ENCODE data around the gene BDKRB1.
"Not testable (repeated sequence)": the region's sequence is repeated elsewhere in the genome, so short reads cannot be mapped to it uniquely, and the experiment has no call there.

Gene BDKRB1

GRCh38 chr14:96243785-96244184 is 12.2 kb upstream of the BDKRB1 start:
- H3K27ac Mint-ChIP-seq, result no peak overlapping the region
- no peak overlapping the region for H3K4me3 Mint-ChIP-seq

GRCh38 chr14:96245074-96245473 is 10.9 kb upstream of the BDKRB1 start:
- H3K4me3 Mint-ChIP-seq; H3K36me3 Mint-ChIP-seq; H3K9me3 Mint-ChIP-seq; H3K27me3 Mint-ChIP-seq; H3K27ac Mint-ChIP-seq; H3K4me1 Mint-ChIP-seq; DNase-seq (ENCODE audit: low spot score in 2 of 2); ATAC-seq (ENCODE audit: low read depth): not testable (repeated sequence)

More at GRCh38 chr14:96243785-96244184, 12.2 kb upstream of the BDKRB1 start:
- Mint-ChIP-seq H3K9me3 (peaks cover 1% of the 10 kb centered on the region), H3K4me1 (no peaks in the 10 kb centered on the region), H3K27me3 (peaks cover 5% of the 10 kb centered on the region), H3K36me3 (no peaks in the 10 kb centered on the region)
- DNase-seq (ENCODE audit: low spot score in 2 of 2) (no peak), ATAC-seq (ENCODE audit: low read depth) (no peak)

- ATAC-seq (ENCODE audit: low read depth) (no peak), DNase-seq (ENCODE audit: low spot score in 2 of 2) (no peak)
- Mint-ChIP-seq H3K27ac (no peak overlapping the region), H3K36me3 (no peaks in the 10 kb centered on the region), H3K9me3 (peaks cover 1% of the 10 kb centered on the region), H3K4me1 (no peaks in the 10 kb centered on the region), H3K4me3 (no peak overlapping the region), H3K27me3 (peaks cover 4% of the 10 kb centered on the region)
Measured at GRCh38 chr14:96245710-96246538, 10.1 kb upstream of the BDKRB1 start.

GRCh38 chr14:96246539-96246847 is 9.5 kb upstream of the BDKRB1 start:
- H3K9me3 Mint-ChIP-seq, result peaks cover 1% of the 10 kb centered on the region
- no peaks in the 10 kb centered on the region for H3K4me1 Mint-ChIP-seq
- no peak overlapping the region for H3K4me3 Mint-ChIP-seq
- DNase-seq (ENCODE audit: low spot score in 2 of 2) (no peak), ATAC-seq (ENCODE audit: low read depth) (no peak)
- H3K27me3 Mint-ChIP-seq, result peaks cover 7% of the 10 kb centered on the region
- no peaks in the 10 kb centered on the region for H3K36me3 Mint-ChIP-seq
- no peak overlapping the region for H3K27ac Mint-ChIP-seq

- Mint-ChIP-seq H3K4me1 (no peaks in the 10 kb centered on the region), H3K27me3 (peaks cover 11% of the 10 kb centered on the region)
Measured at GRCh38 chr14:96247031-96247430, 9.0 kb upstream of the BDKRB1 start.

GRCh38 chr14:96249029-96249428 is 7.0 kb upstream of the BDKRB1 start:
- H3K27ac Mint-ChIP-seq, result no peak overlapping the region
- H3K4me3 Mint-ChIP-seq, result no peak overlapping the region
- no peaks in the 10 kb centered on the region for H3K4me1 Mint-ChIP-seq
- DNase-seq (ENCODE audit: low spot score in 2 of 2), result no peak
- no peak for ATAC-seq (ENCODE audit: low read depth)
- H3K27me3 Mint-ChIP-seq, result peaks cover 19% of the 10 kb centered on the region
- H3K9me3 Mint-ChIP-seq, result no peaks in the 10 kb centered on the region
- H3K36me3 Mint-ChIP-seq, result no peaks in the 10 kb centered on the region

More at GRCh38 chr14:96247031-96247430, 9.0 kb upstream of the BDKRB1 start:
- Mint-ChIP-seq H3K27ac (no peak overlapping the region), H3K36me3 (no peaks in the 10 kb centered on the region), H3K9me3 (peaks cover under 1% of the 10 kb centered on the region), H3K4me3 (no peak overlapping the region)
- DNase-seq (ENCODE audit: low spot score in 2 of 2) (no peak), ATAC-seq (ENCODE audit: low read depth) (no peak)

GRCh38 chr14:96250485-96250884 is 5.5 kb upstream of the BDKRB1 start:
- H3K36me3 Mint-ChIP-seq, result no peaks in the 10 kb centered on the region
- no peak overlapping the region for H3K4me3 Mint-ChIP-seq
- no peaks in the 10 kb centered on the region for H3K9me3 Mint-ChIP-seq

GRCh38 chr14:96251656-96252155 is 4.3 kb upstream of the BDKRB1 start:
- ATAC-seq (ENCODE audit: low read depth) (no peak), DNase-seq (ENCODE audit: low spot score in 2 of 2) (no peak)
- H3K4me3 Mint-ChIP-seq, result no peak overlapping the region
- peaks cover 19% of the 10 kb centered on the region for H3K27me3 Mint-ChIP-seq
- H3K9me3 Mint-ChIP-seq, result no peaks in the 10 kb centered on the region
- H3K36me3 Mint-ChIP-seq, result no peaks in the 10 kb centered on the region
- no peaks in the 10 kb centered on the region for H3K4me1 Mint-ChIP-seq
- no peak overlapping the region for H3K27ac Mint-ChIP-seq

More at GRCh38 chr14:96250485-96250884, 5.5 kb upstream of the BDKRB1 start:
- H3K27ac Mint-ChIP-seq, result no peak overlapping the region
- H3K27me3 Mint-ChIP-seq, result peaks cover 19% of the 10 kb centered on the region
- H3K4me1 Mint-ChIP-seq, result no peaks in the 10 kb centered on the region
- ATAC-seq (ENCODE audit: low read depth) (no peak), DNase-seq (ENCODE audit: low spot score in 2 of 2) (no peak)

- DNase-seq (ENCODE audit: low spot score in 2 of 2), result no peak
- peaks cover 17% of the 10 kb centered on the region for H3K27me3 Mint-ChIP-seq
Measured at GRCh38 chr14:96252323-96252998, 3.5 kb upstream of the BDKRB1 start.

GRCh38 chr14:96252999-96253539 is 2.9 kb upstream of the BDKRB1 start:
- Mint-ChIP-seq H3K36me3 (no peaks in the 10 kb centered on the region), H3K9me3 (no peaks in the 10 kb centered on the region), H3K4me1 (no peaks in the 10 kb centered on the region), H3K27me3 (peaks cover 20% of the 10 kb centered on the region), H3K27ac (no peak overlapping the region), H3K4me3 (no peak overlapping the region)
- no peak for ATAC-seq (ENCODE audit: low read depth)
- no peak for DNase-seq (ENCODE audit: low spot score in 2 of 2)

More at GRCh38 chr14:96252323-96252998, 3.5 kb upstream of the BDKRB1 start:
- no peaks in the 10 kb centered on the region for H3K36me3 Mint-ChIP-seq
- no peaks in the 10 kb centered on the region for H3K9me3 Mint-ChIP-seq
- no peak for ATAC-seq (ENCODE audit: low read depth)
- no peaks in the 10 kb centered on the region for H3K4me1 Mint-ChIP-seq
- H3K27ac Mint-ChIP-seq, result no peak overlapping the region
- no peak overlapping the region for H3K4me3 Mint-ChIP-seq

- no peaks in the 10 kb centered on the region for H3K36me3 Mint-ChIP-seq
- H3K4me1 Mint-ChIP-seq, result no peaks in the 10 kb centered on the region
- ATAC-seq (ENCODE audit: low read depth) (no peak), DNase-seq (ENCODE audit: low spot score in 2 of 2) (no peak)
- no peak overlapping the region for H3K27ac Mint-ChIP-seq
- no peaks in the 10 kb centered on the region for H3K9me3 Mint-ChIP-seq
- H3K4me3 Mint-ChIP-seq, result no peak overlapping the region
- peaks cover 18% of the 10 kb centered on the region for H3K27me3 Mint-ChIP-seq
Measured at GRCh38 chr14:96254687-96255086, 1.3 kb upstream of the BDKRB1 start.

GRCh38 chr14:96256407-96256806 is 397 bp downstream of the BDKRB1 start:
- Mint-ChIP-seq H3K36me3 (no peaks in the 10 kb centered on the region), H3K27ac (no peak overlapping the region), H3K9me3 (no peaks in the 10 kb centered on the region), H3K4me3 (no peak overlapping the region), H3K27me3 (peaks cover 16% of the 10 kb centered on the region), H3K4me1 (no peaks in the 10 kb centered on the region)
- DNase-seq (ENCODE audit: low spot score in 2 of 2) (no peak), ATAC-seq (ENCODE audit: low read depth) (no peak)

GRCh38 chr14:96257056-96257455 is 1.0 kb downstream of the BDKRB1 start:
- H3K27me3 Mint-ChIP-seq, result peaks cover 11% of the 10 kb centered on the region

GRCh38 chr14:96257900-96258299 is 1.9 kb downstream of the BDKRB1 start:
- H3K9me3 Mint-ChIP-seq, result no peaks in the 10 kb centered on the region
- no peaks in the 10 kb centered on the region for H3K36me3 Mint-ChIP-seq
- H3K27me3 Mint-ChIP-seq, result peaks cover 7% of the 10 kb centered on the region

More at GRCh38 chr14:96257056-96257455, 1.0 kb downstream of the BDKRB1 start:
- Mint-ChIP-seq H3K4me3 (no peak overlapping the region), H3K36me3 (no peaks in the 10 kb centered on the region), H3K4me1 (no peaks in the 10 kb centered on the region), H3K9me3 (no peaks in the 10 kb centered on the region), H3K27ac (no peak overlapping the region)
- DNase-seq (ENCODE audit: low spot score in 2 of 2), result no peak
- no peak for ATAC-seq (ENCODE audit: low read depth)

More at GRCh38 chr14:96257900-96258299, 1.9 kb downstream of the BDKRB1 start:
- Mint-ChIP-seq H3K27ac (no peak overlapping the region), H3K4me1 (no peaks in the 10 kb centered on the region), H3K4me3 (no peak overlapping the region)
- no peak for DNase-seq (ENCODE audit: low spot score in 2 of 2)
- ATAC-seq (ENCODE audit: low read depth), result no peak

Measured in memory B cell (primary cell).